Body of pancreas (tissue), 4 donors: ENCODE results near the gene DHX57. TPM values are rescaled to one million over a fixed set of nuclear protein-coding genes. Genes with fewer than 3 reads are reported as not detected.

Experiments used
- ATAC-seq: fragments of 150-250 bp; one replicate; pipeline ENCODE4 v1.9.1; 2016
- DNase-seq, 4 donors: peaks; one replicate each; pipeline ENCODE4 v3.0.0-alpha.2; 2019
- H3K27ac ChIP-seq, 4 donors: fragments of 200-600 bp; sonication (generic); 1 replicate in 3 of 4; 2 replicates in 1 of 4; pipeline versions ENCODE4 v1.5.1 to v1.6.1; 2016 to 2019; ENCODE audit warnings: mild to moderate bottlenecking in 1 of 4, mixed read lengths in 1 of 4, moderate library complexity in 1 of 4
- H3K27me3 ChIP-seq, 2 donors: fragments of 200-600 bp; sonication (generic); one replicate each; pipeline ENCODE4 v1.6.0; 2016; ENCODE audit warnings: mild to moderate bottlenecking in 1 of 2
- H3K36me3 ChIP-seq, 2 donors: fragments of 200-600 bp; sonication (generic); replicated peaks in 1 of 2; 2 replicates each; pipeline ENCODE4 v1.5.1; 2016; ENCODE audit warnings: low read depth in 2 of 2; ENCODE audit not compliant: insufficient read depth in 1 of 2
- H3K4me1 ChIP-seq: fragments of 200-600 bp; sonication (generic); one replicate; pipeline ENCODE4 v1.6.0; 2016
- H3K4me3 ChIP-seq, 2 donors: fragments of 200-600 bp; sonication (generic); 1 replicate in 1 of 2; 2 replicates in 1 of 2; pipeline ENCODE4 v1.5.1; 2016 to 2019
- H3K9me3 ChIP-seq, 3 donors: fragments of 200-600 bp; sonication (generic); 1 replicate in 2 of 3; 2 replicates in 1 of 3; pipeline ENCODE4 v1.5.1; 2016
- POLR2A ChIP-seq, 3 donors: fragments of 450-650 bp; IDR thresholded peaks; one replicate each; pipeline ENCODE4 v1.6.1; 2016; ENCODE audit warnings: antibody characterized with exemption in 3 of 3, mild to moderate bottlenecking in 2 of 3
- WGBS, 2 donors: methylation state at CpG; one replicate each; pipeline ENCODE4 v1.1.5; 2017; 5-methylcytosine and 5-hydroxymethylcytosine counted together
- intact Hi-C: fragments of 100-400 bp; cut with DNase I; formaldehyde crosslinking; loops from one replicate; pipeline ENCODE4 v1.15.1; 2023
- total RNA-seq, 2 donors: library from RNA; depleted of rRNA; stranded (reverse); fragments of >200 nt; gene quantifications; one replicate each; pipeline ENCODE4 v1.1.0, GENCODE V29; 2016
- TF ChIP-seq, protein P1 (sequence below), 7 experiments: fragments of 450-650 bp in 4 of 7; fragments of 200-600 bp in 3 of 7; sonication (generic) in 3 of 7; IDR thresholded peaks; one replicate each; pipeline ENCODE4 v1.5.1; 2016 to 2019; ENCODE audit warnings: antibody characterized with exemption in 7 of 7

The DHX57 gene
- total RNA-seq, 2 donors from 2014 or later, result 4.9 to 6.5 TPM

DNA sequence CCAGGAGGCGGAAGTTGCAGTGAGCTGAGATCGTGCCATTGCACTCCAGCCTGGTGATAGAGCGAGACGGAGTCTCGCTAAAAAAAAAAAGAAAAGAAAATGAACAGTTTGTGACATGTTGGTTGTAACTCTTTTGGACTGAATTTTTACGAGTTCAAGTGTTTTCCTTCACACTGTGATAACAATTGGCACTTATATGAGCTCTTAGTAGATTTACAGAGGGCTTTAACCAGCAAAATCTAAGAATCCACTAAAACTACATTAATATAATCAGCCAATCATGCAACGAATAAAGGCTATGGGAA is 99.9 kb downstream of the DHX57 start:
- TF ChIP-seq POLR2A (IDR thresholded peaks at IDR 0.05), result no peak
- TF ChIP-seq, protein P1, sequence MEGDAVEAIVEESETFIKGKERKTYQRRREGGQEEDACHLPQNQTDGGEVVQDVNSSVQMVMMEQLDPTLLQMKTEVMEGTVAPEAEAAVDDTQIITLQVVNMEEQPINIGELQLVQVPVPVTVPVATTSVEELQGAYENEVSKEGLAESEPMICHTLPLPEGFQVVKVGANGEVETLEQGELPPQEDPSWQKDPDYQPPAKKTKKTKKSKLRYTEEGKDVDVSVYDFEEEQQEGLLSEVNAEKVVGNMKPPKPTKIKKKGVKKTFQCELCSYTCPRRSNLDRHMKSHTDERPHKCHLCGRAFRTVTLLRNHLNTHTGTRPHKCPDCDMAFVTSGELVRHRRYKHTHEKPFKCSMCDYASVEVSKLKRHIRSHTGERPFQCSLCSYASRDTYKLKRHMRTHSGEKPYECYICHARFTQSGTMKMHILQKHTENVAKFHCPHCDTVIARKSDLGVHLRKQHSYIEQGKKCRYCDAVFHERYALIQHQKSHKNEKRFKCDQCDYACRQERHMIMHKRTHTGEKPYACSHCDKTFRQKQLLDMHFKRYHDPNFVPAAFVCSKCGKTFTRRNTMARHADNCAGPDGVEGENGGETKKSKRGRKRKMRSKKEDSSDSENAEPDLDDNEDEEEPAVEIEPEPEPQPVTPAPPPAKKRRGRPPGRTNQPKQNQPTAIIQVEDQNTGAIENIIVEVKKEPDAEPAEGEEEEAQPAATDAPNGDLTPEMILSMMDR (IDR thresholded peaks at IDR 0.05), result no peak
- no peak for ATAC-seq

GRCh38 chr2:38775097-38775920 is 100.4 kb downstream of the DHX57 start:
- DNase-seq, result no peak
- H3K27me3 ChIP-seq, result no peaks in the 10 kb centered on the region
- no peak overlapping the region for H3K4me3 ChIP-seq
- H3K4me1 ChIP-seq, result peaks cover 7% of the 10 kb centered on the region
- 74 to 75% methylated on average over 17 of the region's 17 CpGs for WGBS, 2 donors
- intact Hi-C loops, result no loop called here
- no peak for TF ChIP-seq POLR2A (IDR thresholded peaks at IDR 0.05)
- TF ChIP-seq, protein P1 (IDR thresholded peaks at IDR 0.05), result no peak
- no peaks in the 10 kb centered on the region for H3K36me3 ChIP-seq
- no peaks in the 10 kb centered on the region for H3K9me3 ChIP-seq
- no peak for ATAC-seq
- H3K27ac ChIP-seq, result no peak overlapping the region

More for the DNA sequence above, 99.9 kb downstream of the DHX57 start:
- peaks cover 7% of the 10 kb centered on the region for H3K4me1 ChIP-seq
- no peaks in the 10 kb centered on the region for H3K9me3 ChIP-seq
- no peak overlapping the region for H3K4me3 ChIP-seq
- no peak overlapping the region for H3K27ac ChIP-seq
- H3K36me3 ChIP-seq, result no peaks in the 10 kb centered on the region
- 68 to 69% methylated on average over 7 of the region's 7 CpGs for WGBS, 2 donors
- H3K27me3 ChIP-seq, result no peaks in the 10 kb centered on the region
- intact Hi-C loops, result no loop called here
- DNase-seq, result no peak

DNA sequence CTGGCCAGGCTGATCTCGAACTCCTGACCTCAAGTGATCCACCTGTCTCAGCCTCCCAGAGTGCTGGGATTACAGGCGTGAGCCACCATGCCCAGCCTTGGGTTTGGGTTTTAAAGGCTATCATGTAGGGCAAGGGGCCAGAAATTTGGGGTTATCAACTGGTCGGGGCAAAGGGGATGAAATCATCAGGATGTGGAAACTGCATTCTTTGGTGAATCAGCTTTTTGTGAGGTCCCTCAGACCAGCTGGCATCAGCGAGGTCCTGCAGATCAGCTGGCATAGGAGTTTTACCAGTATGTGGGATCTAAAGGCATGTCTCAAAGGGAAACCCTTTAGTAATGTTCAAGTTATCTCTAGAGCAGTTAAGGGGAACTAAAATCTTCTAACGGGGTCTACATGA is 104.1 kb downstream of the DHX57 start:
- no peak for ATAC-seq
- Histone ChIP-seq H3K36me3 (no peaks in the 10 kb centered on the region), H3K9me3 (no peaks in the 10 kb centered on the region)

DNA sequence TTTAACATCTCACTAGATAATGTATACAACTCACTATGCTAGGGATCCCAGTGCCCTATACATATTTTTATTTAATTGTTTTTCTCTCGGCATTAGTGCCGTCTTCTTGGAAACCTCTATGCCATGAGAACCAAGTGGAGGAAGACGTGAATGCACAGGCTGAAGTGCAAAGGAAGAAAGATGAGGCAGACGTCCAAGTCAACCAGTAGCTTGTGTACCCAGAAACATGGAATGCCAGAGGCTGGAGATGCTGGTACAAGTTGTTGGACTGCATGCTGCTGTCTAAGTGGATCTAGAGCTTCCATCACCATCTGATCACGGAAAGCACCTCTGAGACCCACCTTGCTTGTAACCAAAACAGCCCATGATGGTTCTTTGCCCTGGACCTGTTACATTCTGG is 110.2 kb downstream of the DHX57 start:
- Histone ChIP-seq H3K36me3 (no peaks in the 10 kb centered on the region), H3K27ac (no peak overlapping the region), H3K27me3 (no peaks in the 10 kb centered on the region), H3K9me3 (no peaks in the 10 kb centered on the region), H3K4me1 (peaks cover 15% of the 10 kb centered on the region), H3K4me3 (no peak overlapping the region)
- WGBS, 2 donors, result 67 to 72% methylated on average over 5 of the region's 5 CpGs
- TF ChIP-seq, protein P1 (IDR thresholded peaks at IDR 0.05), result no peak
- TF ChIP-seq POLR2A (IDR thresholded peaks at IDR 0.05), result no peak
- intact Hi-C loops, result no loop called here
- DNase-seq (no peak), ATAC-seq (no peak)

More for the DNA sequence above, 104.1 kb downstream of the DHX57 start:
- Histone ChIP-seq H3K27ac (no peak overlapping the region), H3K4me3 (no peak overlapping the region), H3K4me1 (peaks cover 7% of the 10 kb centered on the region), H3K27me3 (no peaks in the 10 kb centered on the region)
- intact Hi-C loops, result no loop called here
- no peak for DNase-seq
- WGBS, 2 donors, result 56 to 63% methylated on average over 5 of the region's 5 CpGs
- TF ChIP-seq, protein P1 (IDR thresholded peaks at IDR 0.05), result no peak
- TF ChIP-seq POLR2A (IDR thresholded peaks at IDR 0.05), result no peak

- ATAC-seq (no peak), DNase-seq (peak in 2 of 4 donors; percentile 26 to 48)
- H3K4me3 ChIP-seq, result no peak overlapping the region
- H3K4me1 ChIP-seq, result peaks cover 15% of the 10 kb centered on the region
- H3K9me3 ChIP-seq, result no peaks in the 10 kb centered on the region
- no peaks in the 10 kb centered on the region for H3K36me3 ChIP-seq
- intact Hi-C loops, result no loop called here
- H3K27me3 ChIP-seq, result no peaks in the 10 kb centered on the region
- TF ChIP-seq, protein P1 (IDR thresholded peaks at IDR 0.05), result no peak
- TF ChIP-seq POLR2A (IDR thresholded peaks at IDR 0.05), result no peak
- 12 to 22% methylated on average over 4 of the region's 4 CpGs for WGBS, 2 donors
- no peak overlapping the region for H3K27ac ChIP-seq
Measured at GRCh38 chr2:38765149-38765548, 110.6 kb downstream of the DHX57 start.
